MM.1S (cell line): ENCODE measurements around the gene OR8B12.

ENCODE experiments used
- CTCF ChIP-seq: fragments of 300-600 bp; sonication (generic); IDR thresholded peaks from 2 replicates; pipeline ENCODE4 v1.5.1; 2016; ENCODE audit warnings: antibody characterized with exemption, low read length, mixed read lengths
- EZH2phosphoT487 ChIP-seq: fragments of 300-600 bp; sonication (generic); IDR thresholded peaks from 2 replicates; pipeline ENCODE4 v1.6.1; 2018; ENCODE audit warnings: antibody characterized with exemption, low read length

DNA sequence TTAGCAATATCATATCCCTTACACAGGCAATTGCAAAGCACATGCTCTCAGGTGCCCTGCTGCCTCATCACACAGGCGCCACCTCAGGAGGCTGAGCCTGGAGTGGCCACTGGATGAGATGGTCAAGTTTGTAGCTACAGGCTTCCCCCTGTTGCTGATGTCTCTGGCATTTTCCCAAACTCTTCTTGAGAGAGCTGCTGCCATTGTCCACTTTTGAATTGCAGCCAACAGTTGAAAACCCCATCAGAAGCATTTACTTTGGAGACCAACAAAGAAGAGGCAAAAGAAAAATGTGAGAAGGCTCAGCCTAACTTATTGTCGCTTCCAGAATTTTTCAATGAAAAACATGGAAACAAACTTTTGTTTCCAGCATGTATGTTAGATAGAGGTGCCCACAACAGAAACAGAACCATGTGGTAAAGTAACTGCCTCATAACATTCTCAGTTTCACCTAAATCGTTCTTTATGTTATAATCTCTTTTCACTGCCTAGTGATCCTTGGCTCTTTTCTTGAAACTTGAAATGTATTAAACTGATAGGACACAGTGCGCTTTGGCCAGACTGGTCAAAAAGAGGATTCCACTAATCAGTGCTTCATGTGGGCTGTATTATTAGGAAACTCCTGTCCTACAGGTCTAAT is 50.3 kb downstream of the OR8B12 start:
- no peak for TF ChIP-seq CTCF
- TF ChIP-seq EZH2phosphoT487: no peak
